NCI-H2081 treated with DMSO at 0.1 percent for 48 hours (cell line): ENCODE measurements around the gene FCAR.
"Not testable (repeated sequence)": the region's sequence is repeated elsewhere in the genome, so short reads cannot be mapped to it uniquely, and the experiment has no call there.

Source experiments
- DNase-seq: peaks from one replicate; lab custom pipeline; 2025; lab: John Stamatoyannopoulos, UW

FCAR gene

DNA sequence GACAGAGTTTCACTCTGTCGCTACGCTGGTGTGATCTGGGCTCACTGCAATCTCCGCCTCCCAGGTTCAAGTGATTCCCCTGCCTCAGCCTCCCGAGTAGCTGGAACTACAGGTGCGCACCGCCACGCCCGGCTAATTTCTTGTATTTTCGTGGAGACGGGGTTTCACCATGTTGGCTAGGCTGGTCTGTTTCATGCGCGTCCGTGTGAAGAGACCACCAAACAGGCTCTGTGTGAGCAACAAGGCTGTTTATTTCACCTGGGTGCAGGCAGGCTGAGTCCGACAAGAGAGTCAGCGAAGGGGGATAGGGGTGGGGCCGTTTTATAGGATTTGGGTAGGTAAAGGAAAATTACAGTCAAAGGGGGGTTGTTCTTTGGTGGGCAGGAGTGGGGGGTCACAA lies 20.1 kb downstream of the FCAR start:
- DNase-seq, result not testable (repeated sequence)

DNA sequence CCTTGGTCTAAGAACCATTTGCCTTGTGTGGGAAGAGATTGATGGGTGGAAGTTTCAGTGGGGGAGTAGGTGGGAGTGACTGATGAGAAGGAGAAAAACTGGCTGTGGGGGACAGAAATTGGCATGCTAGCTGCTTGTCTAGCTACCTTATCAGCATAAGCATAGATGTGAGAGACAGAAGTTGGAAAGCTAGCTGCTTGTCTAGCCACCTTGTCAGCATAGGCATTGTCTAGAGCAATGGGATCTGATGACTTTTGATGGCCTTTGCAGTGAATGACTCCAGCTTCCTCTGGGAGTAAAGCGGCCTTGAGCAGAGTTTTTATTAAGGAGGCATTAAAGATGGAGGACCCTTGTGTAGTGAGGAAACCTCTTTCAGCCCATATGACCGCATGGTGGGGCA lies 22.0 kb downstream of the FCAR start:
- no peak for DNase-seq

DNA sequence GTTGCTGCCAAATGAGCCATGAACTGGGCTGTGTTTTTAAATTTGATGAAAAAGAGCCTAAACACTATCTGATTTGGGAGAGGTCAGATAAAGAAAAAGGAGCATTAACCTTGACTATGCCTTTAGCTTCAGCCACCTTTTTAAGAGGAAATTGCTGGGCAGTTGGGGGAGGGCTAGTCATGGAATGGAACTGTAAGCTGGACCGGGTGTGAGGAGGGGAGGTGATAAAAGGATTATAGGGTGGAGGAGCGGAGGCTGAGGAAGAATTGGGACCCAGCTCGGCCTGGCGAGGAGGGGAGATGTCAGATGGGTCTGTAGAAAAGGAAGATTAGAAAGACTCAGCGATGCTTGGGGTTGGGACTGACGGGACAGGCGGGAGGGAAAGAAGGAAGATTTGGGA lies 24.6 kb downstream of the FCAR start:
- DNase-seq, result not testable (repeated sequence)

DNA sequence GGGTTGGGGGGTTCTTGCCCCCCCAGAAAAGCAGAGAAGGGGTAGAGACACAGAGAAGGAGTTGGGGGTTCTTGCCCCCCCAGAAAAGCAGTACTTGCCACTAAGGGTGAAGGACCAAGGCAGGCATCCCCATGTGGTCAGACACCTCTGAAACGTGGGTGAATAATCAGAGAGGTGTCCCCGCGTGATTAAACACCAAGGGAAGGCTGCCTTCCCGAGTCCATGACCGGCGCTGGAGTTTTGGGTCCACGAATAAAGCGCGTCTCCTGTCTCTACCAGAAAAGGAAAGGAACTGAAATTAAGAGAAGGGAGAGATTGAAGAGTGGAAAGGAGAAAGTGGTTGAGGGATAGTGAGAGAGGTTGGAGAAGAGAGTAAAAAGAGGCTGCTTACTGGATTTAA lies 25.6 kb downstream of the FCAR start:
- DNase-seq, result not testable (repeated sequence)

DNA sequence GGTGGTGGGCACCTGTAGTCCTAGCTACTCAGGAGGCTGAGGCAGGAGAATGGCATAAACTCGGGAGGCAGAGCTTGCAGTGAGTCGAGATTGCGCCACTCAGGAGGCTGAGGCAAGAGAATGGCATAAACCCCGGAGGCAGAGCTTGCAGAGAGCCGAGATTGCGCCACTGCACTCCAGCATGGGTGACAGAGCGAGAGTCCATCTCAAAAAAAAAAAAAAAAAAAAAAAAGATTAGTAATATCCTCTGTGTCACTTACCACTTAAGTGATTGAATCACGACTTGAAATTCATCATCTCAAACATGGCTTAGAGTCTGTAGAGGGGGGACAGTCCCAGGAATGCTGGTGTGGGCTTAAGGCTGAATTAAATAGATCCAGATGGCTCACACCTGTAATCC lies 27.1 kb downstream of the FCAR start:
- DNase-seq, result not testable (repeated sequence)

DNA sequence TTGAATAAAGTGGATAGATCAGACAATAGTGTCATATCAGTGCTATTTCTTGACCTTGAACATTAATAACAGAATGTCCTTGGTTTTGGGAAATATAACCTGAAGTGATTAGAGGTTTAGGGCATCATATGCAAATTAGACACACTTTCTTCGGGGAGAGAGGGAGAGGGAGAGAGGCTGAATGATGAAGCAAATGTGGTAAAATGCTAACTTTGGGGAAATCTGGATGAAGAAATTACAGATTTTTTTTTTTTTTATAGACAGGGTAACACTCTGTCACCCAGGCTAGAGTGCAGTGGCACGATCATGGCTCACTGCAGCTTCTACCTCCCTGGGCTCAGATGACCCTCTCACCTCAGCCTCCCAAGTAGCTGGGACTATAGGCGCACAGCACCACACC lies 28.0 kb downstream of the FCAR start:
- no peak for DNase-seq

DNA sequence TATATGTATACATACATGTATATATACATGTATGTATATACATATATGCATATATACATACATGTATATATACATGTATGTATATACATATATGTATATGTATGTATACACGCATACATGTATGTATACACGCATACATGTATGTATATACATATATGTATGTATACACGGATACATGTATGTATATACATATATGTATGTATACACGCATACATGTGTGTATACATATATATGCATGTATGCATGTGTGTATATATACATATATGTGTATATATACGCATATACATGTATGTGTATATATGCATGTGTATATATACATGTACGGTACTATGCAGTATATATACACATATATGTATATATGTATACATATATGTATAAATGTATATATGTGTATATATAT lies 29.3 kb downstream of the FCAR start:
- no peak for DNase-seq

DNA sequence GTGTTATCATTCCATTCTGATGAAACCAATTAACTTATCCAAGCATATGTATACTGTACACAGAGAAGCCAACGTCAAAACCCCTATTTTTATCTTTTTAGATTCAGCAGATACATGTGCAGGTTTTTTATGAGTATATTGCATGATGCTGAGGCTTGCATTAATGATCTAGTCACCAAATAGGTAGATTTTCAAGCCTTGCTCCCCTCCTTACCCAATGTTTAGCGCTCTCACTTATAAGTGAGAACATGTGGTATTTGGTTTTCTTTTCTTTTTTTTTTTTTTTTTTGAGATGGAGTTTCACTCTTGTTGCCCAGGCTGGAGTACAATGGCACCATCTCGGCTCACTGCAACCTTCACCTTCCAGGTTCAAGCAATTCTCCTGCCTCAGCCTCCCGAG lies 30.2 kb downstream of the FCAR start:
- not testable (repeated sequence) for DNase-seq

DNA sequence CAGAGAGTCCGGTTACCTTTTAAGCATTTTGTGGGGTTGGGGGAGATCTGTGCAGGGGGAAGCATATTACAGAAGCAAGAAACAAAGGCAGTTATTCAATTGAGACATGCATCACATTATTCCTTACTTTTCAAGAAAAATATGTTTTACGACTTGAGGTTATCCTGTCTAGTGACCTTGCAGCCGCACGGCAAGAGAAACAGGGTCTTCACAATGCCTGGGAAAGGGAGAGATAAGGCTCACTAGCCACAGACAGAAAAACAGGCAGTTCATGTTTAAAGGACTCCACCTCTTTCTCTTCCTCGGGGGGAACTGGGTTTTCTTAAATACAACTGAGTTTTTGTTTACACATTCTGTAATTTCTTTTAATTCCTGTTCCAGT lies 31.4 kb downstream of the FCAR start:
- DNase-seq, result no peak

DNA sequence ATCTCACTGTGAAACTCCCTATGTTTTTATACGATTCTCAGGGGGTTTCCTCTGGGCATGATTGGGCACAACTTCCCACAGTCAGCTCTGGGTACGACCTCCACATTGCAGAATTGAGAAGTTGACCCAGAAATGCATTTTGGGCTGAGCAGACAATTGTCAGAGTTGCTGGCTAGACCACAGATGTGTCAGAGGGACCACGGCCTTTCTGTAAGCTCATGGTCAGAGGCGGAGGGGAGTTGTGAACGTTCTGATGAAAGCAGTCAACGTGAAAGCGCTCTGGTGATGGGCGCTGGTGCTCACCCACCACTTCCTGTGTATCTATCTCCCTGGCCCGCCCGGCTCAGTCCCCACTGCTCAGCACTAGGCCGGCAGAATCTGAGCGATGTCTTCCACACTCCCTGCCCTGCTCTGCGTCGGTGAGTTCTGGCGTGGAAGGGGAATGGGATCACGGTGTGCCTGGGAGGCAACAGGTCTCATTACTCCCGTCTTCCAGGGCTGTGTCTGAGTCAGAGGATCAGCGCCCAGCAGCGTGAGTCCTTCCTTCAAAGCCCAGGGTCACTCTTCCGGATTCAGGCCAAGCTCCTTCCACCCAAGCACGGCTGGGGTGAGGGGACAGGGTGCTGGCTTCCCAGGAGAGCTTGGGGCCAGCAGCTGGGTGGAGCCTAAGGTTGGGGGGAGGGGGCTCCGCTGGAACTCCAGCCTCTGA lies 31.9 kb downstream of the FCAR start, which contains the start of gene NCR1:
Gene NCR1, plus strand, starts transcription at position 346 of the 709 bp plus-strand sequence. Its CDS starts 40 bp downstream, at position 386.
- DNase-seq, result no peak

DNA sequence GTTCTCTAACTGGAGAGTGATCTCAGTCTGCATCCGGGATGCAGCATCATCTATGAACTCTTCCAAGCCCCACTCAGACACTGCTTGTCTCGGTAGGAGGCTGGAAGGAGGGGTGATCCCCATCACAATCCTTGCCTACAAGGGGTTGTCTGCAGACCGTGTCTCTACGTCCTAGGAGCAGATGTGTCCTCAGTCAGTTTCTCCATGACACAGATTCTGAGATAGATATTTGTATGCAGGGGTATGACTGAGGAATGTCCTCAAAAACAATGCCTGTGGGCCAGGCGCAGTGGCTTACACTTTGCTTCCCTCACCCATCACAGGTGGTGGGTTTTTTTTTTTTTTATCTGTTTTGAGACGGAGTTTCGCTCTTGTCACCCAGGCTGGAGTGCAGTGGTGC lies 32.8 kb downstream of the FCAR start:
- no peak for DNase-seq

DNA sequence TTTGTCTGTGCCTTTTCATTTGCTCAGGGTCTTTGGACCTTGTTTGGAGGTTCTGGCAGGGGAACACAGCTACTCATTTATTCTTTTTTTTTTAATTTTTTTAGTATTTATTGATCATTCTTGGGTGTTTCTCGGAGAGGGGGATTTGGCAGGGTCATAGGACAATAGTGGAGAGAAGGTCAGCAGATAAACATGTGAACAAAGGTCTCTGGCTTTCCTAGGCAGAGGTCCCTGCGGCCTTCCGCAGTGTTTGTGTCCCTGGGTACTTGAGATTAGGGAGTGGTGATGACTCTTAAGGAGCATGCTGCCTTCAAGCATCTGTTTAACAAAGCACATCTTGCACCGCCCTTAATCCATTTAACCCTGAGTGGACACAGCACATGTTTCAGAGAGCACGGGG lies 33.9 kb downstream of the FCAR start:
- DNase-seq, result not testable (repeated sequence)

DNA sequence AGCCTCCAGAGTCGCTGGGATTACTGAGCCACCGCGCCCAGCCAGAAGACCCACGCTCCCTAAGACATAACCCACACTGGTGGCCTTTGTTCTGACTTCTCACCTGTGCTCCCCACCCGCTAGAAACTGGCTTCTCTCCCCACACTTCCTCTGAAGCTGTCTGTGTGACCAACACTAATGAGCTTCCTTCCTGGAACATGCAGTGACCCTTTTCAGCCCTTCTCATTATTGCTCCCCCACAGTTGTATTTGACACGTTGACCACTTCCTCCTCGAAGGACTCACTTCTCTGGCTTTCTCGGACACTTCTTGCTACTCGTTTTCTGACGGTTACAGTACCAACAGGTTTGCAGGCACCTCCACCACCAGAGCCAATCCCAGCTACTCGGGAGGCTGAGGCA lies 42.8 kb downstream of the FCAR start:
- DNase-seq, result no peak

DNA sequence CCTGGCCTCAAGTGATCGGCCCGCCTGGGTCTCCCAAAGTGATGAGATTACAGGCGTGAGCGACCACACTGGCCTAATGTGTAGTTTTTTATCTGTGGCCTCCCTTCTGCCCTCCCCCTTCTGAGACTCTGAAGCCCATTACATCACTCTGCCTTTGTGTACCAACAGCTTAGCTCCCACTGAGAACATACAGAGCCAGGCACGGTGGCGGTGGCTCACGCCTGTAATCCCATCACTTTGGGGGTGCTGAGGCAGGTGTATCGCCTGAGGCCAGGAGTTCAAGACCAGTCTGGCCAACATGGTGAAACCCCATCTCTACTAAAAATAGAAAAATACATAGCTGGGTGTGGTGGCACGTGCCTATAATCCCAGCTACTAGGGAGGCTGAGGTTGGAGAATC lies 44.5 kb downstream of the FCAR start:
- no peak for DNase-seq

DNA sequence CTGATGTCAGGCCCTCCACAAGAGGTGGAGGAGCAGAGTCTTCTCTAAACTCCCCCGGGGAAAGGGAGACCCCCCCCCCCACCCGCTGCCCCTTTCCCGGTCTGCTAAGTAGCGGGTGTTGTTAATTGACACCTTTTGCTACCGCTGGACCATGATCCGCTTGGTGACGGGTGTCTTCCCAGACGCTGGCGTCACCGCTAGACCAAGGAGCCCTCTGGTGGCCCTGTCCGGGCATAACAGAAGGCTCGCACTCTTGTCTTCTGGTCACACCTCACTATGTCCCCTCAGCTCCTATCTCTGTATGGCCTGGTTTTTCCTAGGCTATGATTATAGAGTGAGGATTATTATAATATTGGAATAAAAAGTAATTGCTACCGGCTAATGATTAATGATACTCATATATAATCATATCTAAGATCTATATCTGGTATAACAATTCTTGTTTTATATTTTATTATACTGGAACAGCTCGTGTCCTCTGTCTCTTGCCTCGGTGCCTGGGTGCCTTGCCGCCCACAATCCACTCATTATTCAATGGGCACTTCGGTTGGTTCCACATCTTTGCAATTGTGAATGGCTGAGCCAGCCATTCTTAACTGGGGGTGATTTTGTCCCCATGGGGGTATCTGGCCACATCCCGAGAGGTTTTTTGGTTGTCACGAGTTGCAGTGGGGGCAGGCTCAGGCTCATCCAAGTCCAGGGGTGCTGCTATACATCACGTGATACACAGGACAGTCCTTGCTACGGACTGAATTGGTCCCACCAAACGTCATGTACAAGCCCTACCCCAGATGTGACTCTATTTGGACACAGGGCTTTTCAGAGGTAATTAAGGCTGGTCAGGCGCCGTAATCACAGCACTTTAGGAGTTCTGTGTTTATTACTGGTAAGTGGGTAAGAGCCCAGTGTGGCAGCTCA lies 45.9 kb downstream of the FCAR start:
- DNase-seq, result not testable (repeated sequence)

DNA sequence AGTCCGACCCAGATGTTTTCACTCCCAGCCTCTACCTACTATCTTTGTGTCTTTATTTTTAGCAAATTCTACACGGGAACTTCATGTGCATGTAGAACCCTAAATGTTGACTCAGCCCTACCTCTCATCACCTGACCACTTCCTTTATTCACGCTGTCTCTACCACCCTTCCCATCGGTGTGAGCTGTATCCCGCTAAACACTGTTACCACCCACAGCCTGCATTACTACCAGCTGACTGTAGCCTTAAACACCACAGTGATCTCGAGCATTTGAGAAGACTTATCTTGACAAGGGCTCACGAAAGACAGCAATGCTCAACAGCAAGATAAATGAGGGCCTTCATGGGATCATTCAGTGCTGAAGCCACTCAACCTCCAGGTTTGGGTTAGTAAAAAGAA lies 47.0 kb downstream of the FCAR start:
- DNase-seq, result no peak

DNA sequence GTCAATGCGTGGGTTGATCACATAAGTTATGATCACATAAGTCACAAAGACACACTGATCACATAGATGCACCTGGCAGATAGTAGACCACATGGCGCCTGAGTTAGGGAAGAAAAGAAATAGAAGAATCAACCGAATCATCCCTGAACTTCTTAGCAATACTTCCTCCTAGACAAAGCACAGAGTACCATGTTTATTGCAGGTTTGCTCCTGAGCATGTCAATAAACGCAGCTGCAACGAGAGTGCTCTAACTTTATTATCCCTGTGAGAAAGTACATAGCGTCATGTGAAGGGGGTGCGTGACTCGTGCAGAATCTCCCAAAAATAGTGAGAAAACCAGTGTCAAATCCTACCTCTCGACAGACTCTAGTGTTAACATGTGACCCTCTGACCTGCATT lies 49.2 kb downstream of the FCAR start:
- DNase-seq, result no peak

DNA sequence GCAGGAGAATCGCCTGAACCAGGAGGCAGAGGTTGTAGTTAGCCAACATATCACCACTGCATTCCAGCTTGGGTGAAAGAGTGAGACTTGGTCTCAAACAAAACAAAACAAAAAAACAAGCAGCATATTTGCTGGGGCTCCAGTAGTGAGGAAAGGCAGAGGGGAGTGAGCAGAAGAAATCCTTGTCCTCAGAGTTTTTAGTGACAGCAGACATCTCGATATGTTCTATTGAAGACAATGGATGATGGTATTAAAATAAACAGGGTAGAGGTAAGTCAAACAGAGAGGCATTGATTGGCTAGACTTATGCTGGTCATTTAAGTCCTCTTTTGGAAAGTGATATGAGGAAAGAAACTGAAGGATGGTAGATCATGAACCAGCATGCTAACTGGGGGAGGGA lies 54.3 kb downstream of the FCAR start:
- no peak for DNase-seq

DNA sequence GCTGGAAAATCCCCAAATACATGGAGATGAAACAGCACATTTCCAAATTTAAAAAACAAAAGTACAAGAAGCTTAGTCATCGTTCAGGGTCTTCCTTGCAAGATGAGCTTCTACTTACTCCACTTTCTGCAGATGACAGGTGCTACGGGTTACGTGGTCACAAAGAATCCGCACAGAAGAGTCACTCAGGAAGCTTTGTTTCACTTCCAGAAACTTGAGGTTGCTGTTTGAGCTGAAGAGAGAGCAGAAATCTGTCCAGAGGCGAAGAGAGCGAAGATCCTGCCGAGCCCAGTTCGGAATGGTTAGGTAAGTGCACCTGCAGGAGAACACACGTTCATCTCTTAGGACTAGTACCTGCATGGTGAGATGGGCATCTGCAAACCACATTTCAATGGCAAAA lies 63.9 kb downstream of the FCAR start:
- no peak for DNase-seq

DNA sequence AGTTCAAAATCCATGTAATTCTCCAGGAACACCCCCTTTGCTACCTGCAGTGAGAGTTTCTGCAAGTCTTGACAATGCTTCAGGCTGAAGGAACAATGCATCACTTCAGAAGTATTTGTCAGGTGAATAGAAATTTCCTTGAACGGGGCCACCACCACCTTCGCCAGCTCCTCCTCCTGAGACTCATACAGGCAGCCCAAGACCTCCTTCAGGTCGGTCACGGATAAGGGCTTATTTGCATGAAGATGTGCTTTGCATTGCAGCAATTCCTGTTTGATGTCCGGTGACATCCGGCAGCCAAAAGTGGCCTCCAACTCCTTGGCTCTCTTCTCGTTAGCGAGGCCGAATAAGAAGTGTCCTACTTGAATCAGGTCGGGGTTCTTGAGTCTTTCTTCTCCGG lies 64.9 kb downstream of the FCAR start:
- no peak for DNase-seq

DNA sequence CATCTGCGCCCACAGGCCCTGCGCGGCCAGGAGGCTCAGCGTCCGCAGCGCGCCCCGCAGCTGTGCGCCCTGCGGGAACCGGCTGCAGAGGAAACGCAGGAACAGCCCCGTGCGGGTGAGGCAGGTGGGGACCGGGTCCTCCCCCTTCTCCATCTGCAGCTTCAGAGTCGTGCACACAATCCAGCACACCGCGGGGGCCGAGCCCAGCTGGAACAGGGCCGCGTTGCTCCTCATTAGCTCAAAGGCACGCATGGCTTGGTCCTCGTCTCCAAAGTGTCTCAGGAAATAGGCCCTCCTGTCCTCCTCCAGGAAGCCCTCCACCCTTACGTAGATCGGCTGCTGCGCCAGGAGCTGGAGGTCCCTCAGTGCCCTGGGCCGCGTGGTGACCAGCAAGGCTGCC lies 65.5 kb downstream of the FCAR start:
- not testable (repeated sequence) for DNase-seq
